Breast epithelium (tissue), 4 donors: ENCODE data around the gene ANKRD24. TPM values are rescaled to one million over a fixed set of nuclear protein-coding genes. Genes with fewer than 3 reads are reported as not detected.

Experiments used
- DNase-seq, 2 donors: peaks; one replicate each; pipeline ENCODE4 v3.0.0-alpha.2; 2019; ENCODE audit warnings: low spot score in 2 of 2
- H3K27ac ChIP-seq, 2 donors: fragments of 200-600 bp; sonication (generic) in 1 of 2; one replicate each; pipeline ENCODE4 v1.5.1; 2016 to 2019; ENCODE audit warnings: mild to moderate bottlenecking in 1 of 2
- H3K27me3 ChIP-seq, 2 donors: fragments of 200-600 bp; sonication (generic) in 1 of 2; one replicate each; pipeline versions ENCODE4 v1.5.1 to v1.6.0; 2017 to 2019; ENCODE audit warnings: control low read depth in 1 of 2, mild to moderate bottlenecking in 1 of 2
- H3K36me3 ChIP-seq: fragments of 200-600 bp; one replicate; pipeline ENCODE4 v1.5.1; 2019
- H3K4me1 ChIP-seq, 2 donors: fragments of 200-600 bp; sonication (generic); one replicate each; pipeline ENCODE4 v1.5.1; 2016 to 2019; ENCODE audit warnings: control low read depth in 1 of 2
- H3K4me3 ChIP-seq, 3 donors: fragments of 200-600 bp; sonication (generic); 1 replicate in 2 of 3; 2 replicates in 1 of 3; pipeline ENCODE4 v1.5.1; 2016 to 2019; ENCODE audit warnings: mild to moderate bottlenecking in 3 of 3, moderate library complexity in 2 of 3
- H3K9me3 ChIP-seq, 2 donors: fragments of 200-600 bp; sonication (generic) in 1 of 2; one replicate each; pipeline ENCODE4 v1.5.1; 2016 to 2019; ENCODE audit warnings: control low read depth in 1 of 2
- CTCF ChIP-seq, 3 donors: fragments of 450-650 bp; IDR thresholded peaks; one replicate each; pipeline ENCODE4 v1.5.1; 2016 to 2017; ENCODE audit warnings: antibody characterized with exemption in 3 of 3, mild to moderate bottlenecking in 3 of 3, moderate library complexity in 3 of 3
- POLR2A ChIP-seq: fragments of 450-650 bp; IDR thresholded peaks from one replicate; pipeline ENCODE4 v1.6.1; 2016; ENCODE audit warnings: antibody characterized with exemption, mild to moderate bottlenecking, moderate library complexity
- POLR2AphosphoS5 ChIP-seq, 3 donors: sonication (generic); formaldehyde crosslinking; IDR thresholded peaks; one replicate each; pipeline ENCODE4 v1.6.1; 2017; ENCODE audit warnings: antibody characterized with exemption in 3 of 3
- intact Hi-C: fragments of 100-400 bp; cut with DNase I; formaldehyde crosslinking; loops from one replicate; pipeline ENCODE4 v1.15.1; 2023; ENCODE audit warnings: low total_unique reads
- total RNA-seq, 3 donors: library from RNA; depleted of rRNA; stranded (reverse); fragments of >200 nt; gene quantifications; one replicate each; pipeline ENCODE4 v1.1.0, GENCODE V29; 2016

The ANKRD24 gene
- total RNA-seq, 3 donors from 2014 or later = 0.80 to 3.2 (median 0.98) TPM

- intact Hi-C loops = no loop called here
- Histone ChIP-seq H3K27me3 (no peaks in the 10 kb centered on the region), H3K4me3 (no peak overlapping the region), H3K36me3 (no peaks in the 10 kb centered on the region), H3K9me3 (no peaks in the 10 kb centered on the region), H3K4me1 (peaks cover 0 to 17% of the 10 kb centered on the region in 2 donors), H3K27ac (no peak overlapping the region)
- no peak for TF ChIP-seq CTCF (IDR thresholded peaks at IDR 0.05)
- no peak for DNase-seq
Measured at GRCh38 chr19:4183967-4184717, 1.7 kb downstream of the ANKRD24 start.

DNA sequence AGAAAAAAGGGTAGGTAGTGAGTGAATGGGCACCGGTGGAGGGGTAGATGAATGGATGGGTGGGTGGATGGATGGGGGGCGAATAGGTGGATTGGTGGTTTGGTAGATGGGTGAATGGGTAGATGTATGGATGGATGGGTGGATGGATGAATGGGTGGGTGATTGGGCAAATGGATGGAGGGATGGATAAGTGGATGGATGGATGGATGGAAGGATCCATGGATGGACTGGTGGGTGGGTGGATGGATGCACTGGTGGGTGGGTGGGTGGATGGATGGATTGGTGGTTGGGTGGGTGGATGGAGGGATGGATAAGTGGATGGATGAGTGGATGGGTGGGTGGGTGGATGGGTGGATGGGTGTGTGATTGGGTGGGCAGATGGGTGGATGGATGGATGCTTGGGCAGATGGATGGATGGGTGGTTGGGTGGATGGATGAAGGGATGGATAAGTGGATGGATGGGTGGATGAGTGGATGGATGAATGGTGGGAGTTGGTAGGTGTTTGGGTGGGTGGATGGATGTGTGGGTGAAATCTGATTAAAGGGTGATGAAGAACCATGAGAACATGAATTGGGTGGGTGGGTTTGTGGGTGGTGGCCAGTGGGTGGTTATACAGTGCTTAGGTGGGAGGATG is 2.3 kb downstream of the ANKRD24 start:
- intact Hi-C loops = no loop called here
- H3K27ac ChIP-seq = no peak overlapping the region

GRCh38 chr19:4185413-4186086 is 3.1 kb downstream of the ANKRD24 start:
- TF ChIP-seq CTCF (IDR thresholded peaks at IDR 0.05) = no peak
- Histone ChIP-seq H3K4me3 (no peak overlapping the region), H3K4me1 (peaks cover 0 to 17% of the 10 kb centered on the region in 2 donors), H3K27ac (no peak overlapping the region), H3K27me3 (no peaks in the 10 kb centered on the region), H3K36me3 (no peaks in the 10 kb centered on the region), H3K9me3 (no peaks in the 10 kb centered on the region)
- DNase-seq = no peak
- intact Hi-C loops = no loop called here

More for the DNA sequence above, 2.3 kb downstream of the ANKRD24 start:
- TF ChIP-seq CTCF (IDR thresholded peaks at IDR 0.05) (no peak), POLR2A (no peak), POLR2AphosphoS5 (IDR thresholded peaks at IDR 0.05) (no peak)
- Histone ChIP-seq H3K36me3 (no peaks in the 10 kb centered on the region), H3K4me3 (no peak overlapping the region), H3K4me1 (peaks cover 0 to 17% of the 10 kb centered on the region in 2 donors), H3K27me3 (no peaks in the 10 kb centered on the region), H3K9me3 (no peaks in the 10 kb centered on the region)
- DNase-seq = no peak

DNA sequence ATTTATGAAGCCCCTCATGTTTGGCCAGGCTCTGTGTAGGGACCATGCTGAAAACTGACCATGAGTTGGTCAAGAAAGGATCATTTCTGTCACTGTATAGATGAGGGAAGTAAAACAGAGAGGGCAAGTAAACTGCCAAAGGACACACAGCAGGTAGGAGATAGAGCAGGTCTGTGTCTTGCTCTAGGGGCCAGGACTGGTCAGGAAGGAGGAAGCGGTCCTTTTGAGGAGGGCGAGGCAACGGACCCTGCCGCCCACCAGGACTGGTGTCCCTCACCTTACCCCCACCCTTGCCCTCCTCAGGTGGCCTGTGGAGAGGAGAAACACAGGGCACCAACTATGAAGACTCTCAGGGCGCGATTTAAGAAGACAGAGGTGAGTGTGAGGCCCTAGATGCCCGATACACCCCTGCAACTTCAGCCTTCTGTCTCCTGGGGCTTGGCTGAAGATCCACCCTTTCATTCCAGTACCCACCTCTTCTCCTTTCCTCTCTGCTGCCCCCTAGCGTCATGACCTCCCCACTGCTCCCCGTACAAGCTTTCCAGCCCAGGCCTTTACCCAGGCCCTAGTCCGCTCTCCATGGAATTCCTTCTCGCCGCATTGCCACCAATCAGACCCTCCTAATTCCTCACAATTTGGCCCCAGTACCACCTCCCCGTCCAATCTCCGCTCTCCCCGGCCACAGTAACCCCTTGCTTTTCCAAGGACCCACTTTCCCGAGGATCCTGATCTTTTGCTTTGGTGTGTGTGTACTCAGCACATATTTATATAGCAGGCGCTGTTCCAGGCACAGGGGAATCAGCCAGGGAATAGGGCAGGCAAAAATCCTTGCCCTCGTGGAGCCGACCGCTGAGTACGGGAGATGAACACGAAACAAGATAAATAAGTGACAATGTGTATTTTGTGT is 3.9 kb downstream of the ANKRD24 start:
- intact Hi-C loops = no loop called here
- no peak for TF ChIP-seq POLR2A
- TF ChIP-seq POLR2AphosphoS5 (IDR thresholded peaks at IDR 0.05) = no peak
- TF ChIP-seq CTCF (IDR thresholded peaks at IDR 0.05) = peak; percentile 10 to 43 (median 31)
- peak in 1 of 2 donors; percentile 77 for DNase-seq

More for the DNA sequence above, 3.9 kb downstream of the ANKRD24 start:
- Histone ChIP-seq H3K9me3 (no peaks in the 10 kb centered on the region), H3K4me1 (peaks cover 0 to 12% of the 10 kb centered on the region in 2 donors), H3K4me3 (no peak overlapping the region), H3K27me3 (no peaks in the 10 kb centered on the region), H3K36me3 (no peaks in the 10 kb centered on the region), H3K27ac (no peak overlapping the region)
